Measurements from ENCODE around the gene SCT. TPM values are rescaled to one million over a fixed set of nuclear protein-coding genes. Genes with fewer than 3 reads are reported as not detected.

Gene SCT
- total RNA-seq, 1 experiment from 2014 or later = not detected

DNA sequence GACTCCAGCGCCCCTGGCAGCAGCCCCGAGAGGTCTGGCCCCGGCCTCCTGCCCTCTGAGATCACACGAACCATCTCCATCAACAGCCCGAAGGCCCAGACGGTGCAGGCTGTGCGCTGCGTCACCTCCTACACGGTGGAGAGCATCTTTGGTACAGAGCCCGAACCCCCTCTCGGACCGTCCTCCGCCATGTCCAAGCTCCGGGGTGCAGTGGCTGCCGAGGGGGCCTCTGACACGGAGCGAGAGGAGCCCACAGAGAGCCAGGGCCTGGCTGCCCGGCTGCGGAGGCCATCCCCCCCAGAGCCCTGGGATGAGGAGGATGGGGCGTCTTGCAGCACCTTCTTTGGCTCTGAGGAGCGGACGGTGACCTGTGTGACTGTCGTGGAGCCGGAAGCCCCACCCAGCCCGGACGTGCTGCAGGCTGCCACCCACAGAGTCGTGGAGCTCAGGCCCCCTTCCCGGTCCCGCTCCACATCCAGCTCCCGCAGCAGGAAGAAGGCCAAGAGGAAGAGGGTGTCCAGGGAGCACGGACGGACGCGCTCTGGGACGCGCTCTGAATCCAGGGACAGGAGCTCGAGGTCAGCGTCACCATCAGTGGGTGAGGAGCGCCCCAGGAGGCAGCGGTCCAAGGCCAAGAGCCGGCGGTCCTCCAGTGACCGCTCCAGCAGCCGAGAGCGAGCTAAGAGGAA lies 18.9 kb downstream of the SCT start:
- H3K36me3 ChIP-seq (ENCODE audit: control insufficient read depth, insufficient read depth, low read length) = peaks cover 18% of the 10 kb centered on the region
- no peaks in the 10 kb centered on the region for H3K4me1 Mint-ChIP-seq (ENCODE audit: low read depth, unreplicated experiment)
- intact Hi-C loops (cut with micrococcal nuclease; ENCODE audit: unreplicated experiment) = no loop called here
- DNase-seq = no peak
- CTCF ChIA-PET = no interaction called here
- no peaks in the 10 kb centered on the region for H3K9me3 ChIP-seq
- no peaks in the 10 kb centered on the region for H3K27me3 ChIP-seq (replicated peaks; ENCODE audit: control insufficient read depth, insufficient read depth, low read length)
- BruUV-seq (replicated peaks) = no TSS peak
- TF ChIP-seq, protein P1, sequence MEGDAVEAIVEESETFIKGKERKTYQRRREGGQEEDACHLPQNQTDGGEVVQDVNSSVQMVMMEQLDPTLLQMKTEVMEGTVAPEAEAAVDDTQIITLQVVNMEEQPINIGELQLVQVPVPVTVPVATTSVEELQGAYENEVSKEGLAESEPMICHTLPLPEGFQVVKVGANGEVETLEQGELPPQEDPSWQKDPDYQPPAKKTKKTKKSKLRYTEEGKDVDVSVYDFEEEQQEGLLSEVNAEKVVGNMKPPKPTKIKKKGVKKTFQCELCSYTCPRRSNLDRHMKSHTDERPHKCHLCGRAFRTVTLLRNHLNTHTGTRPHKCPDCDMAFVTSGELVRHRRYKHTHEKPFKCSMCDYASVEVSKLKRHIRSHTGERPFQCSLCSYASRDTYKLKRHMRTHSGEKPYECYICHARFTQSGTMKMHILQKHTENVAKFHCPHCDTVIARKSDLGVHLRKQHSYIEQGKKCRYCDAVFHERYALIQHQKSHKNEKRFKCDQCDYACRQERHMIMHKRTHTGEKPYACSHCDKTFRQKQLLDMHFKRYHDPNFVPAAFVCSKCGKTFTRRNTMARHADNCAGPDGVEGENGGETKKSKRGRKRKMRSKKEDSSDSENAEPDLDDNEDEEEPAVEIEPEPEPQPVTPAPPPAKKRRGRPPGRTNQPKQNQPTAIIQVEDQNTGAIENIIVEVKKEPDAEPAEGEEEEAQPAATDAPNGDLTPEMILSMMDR (IDR thresholded peaks at IDR 0.05; ENCODE audit: insufficient read depth in 1 of 2, low read depth in 1 of 2, low read length in 1 of 2, severe bottlenecking in 1 of 2, unreplicated experiment in 1 of 2) = no peak
- H3K27me3 Mint-ChIP-seq (ENCODE audit: insufficient read depth, unreplicated experiment) = no peaks in the 10 kb centered on the region
- no peak overlapping the region for H3K4me3 Mint-ChIP-seq (ENCODE audit: unreplicated experiment)
- H3K9me3 Mint-ChIP-seq (ENCODE audit: unreplicated experiment) = no peaks in the 10 kb centered on the region
- H3K4me3 ChIP-seq (ENCODE audit: low read depth, low read length) = no peak overlapping the region
- peaks cover under 1% of the 10 kb centered on the region; the same call in 1 of the 2 replicates for H3K4me1 ChIP-seq
- POLR2A ChIA-PET = interaction anchor here (0.6 kb wide), 1 partner anchor 17 kb away, joined by 3 read pairs; no protein-coding TSS in a partner anchor
- H3K36me3 Mint-ChIP-seq (ENCODE audit: insufficient read depth, unreplicated experiment) = peaks cover 94% of the 10 kb centered on the region
- peak overlapping the region; percentile 69 for H3K27ac Mint-ChIP-seq (ENCODE audit: unreplicated experiment)

DNA sequence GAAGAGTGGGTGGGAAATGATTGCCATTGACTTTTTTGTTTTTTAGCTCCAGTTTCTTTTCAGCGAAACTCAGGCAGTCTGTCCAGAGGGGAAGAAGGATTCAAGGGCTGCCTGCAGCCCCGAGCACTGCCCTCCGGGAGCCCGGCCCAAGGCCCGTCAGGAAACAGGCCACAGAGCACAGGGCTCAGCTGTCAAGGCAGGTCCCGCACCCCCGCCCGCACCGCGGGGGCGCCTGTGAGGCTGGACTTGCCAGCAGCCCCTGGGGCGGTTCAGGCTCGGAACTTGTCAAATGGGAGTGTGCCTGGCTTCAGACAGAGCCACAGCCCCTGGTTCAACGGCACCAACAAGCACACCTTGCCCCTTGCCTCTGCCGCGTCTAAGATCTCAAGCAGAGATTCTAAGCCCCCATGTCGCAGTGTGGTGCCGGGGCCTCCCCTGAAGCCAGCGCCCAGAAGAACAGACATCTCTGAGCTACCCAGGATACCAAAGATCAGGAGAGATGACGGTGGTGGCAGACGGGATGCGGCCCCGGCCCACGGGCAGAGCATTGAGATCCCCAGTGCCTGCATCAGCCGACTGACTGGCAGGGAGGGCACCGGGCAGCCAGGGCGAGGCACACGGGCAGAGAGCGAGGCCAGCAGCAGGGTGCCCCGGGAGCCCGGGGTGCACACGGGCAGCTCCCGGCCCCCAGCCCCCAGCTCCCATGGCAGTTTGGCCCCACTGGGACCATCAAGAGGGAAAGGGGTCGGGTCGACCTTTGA lies 19.8 kb downstream of the SCT start:
- Histone ChIP-seq H3K36me3 (ENCODE audit: control insufficient read depth, insufficient read depth, low read length) (peaks cover 16% of the 10 kb centered on the region), H3K4me3 (ENCODE audit: low read depth, low read length) (no peak overlapping the region), H3K4me1 (no peaks in the 10 kb centered on the region), H3K27me3 (replicated peaks; ENCODE audit: control insufficient read depth, insufficient read depth, low read length) (no peaks in the 10 kb centered on the region), H3K9me3 (no peaks in the 10 kb centered on the region)
- DNase-seq = no peak
- BruUV-seq (replicated peaks) = no TSS peak
- Mint-ChIP-seq H3K27ac (ENCODE audit: unreplicated experiment) (no peak overlapping the region), H3K27me3 (ENCODE audit: insufficient read depth, unreplicated experiment) (no peaks in the 10 kb centered on the region), H3K9me3 (ENCODE audit: unreplicated experiment) (no peaks in the 10 kb centered on the region), H3K36me3 (ENCODE audit: insufficient read depth, unreplicated experiment) (peaks cover 92% of the 10 kb centered on the region), H3K4me3 (ENCODE audit: unreplicated experiment) (no peak overlapping the region), H3K4me1 (ENCODE audit: low read depth, unreplicated experiment) (no peaks in the 10 kb centered on the region)
- TF ChIP-seq, protein P1 (IDR thresholded peaks at IDR 0.05; ENCODE audit: insufficient read depth in 1 of 2, low read depth in 1 of 2, low read length in 1 of 2, severe bottlenecking in 1 of 2, unreplicated experiment in 1 of 2) = no peak
- POLR2A ChIA-PET = no interaction called here
- CTCF ChIA-PET = no interaction called here
- intact Hi-C loops (cut with micrococcal nuclease; ENCODE audit: unreplicated experiment) = no loop called here

- Mint-ChIP-seq H3K27me3 (ENCODE audit: insufficient read depth, unreplicated experiment) (no peaks in the 10 kb centered on the region), H3K4me3 (ENCODE audit: unreplicated experiment) (no peak overlapping the region), H3K36me3 (ENCODE audit: insufficient read depth, unreplicated experiment) (peaks cover 92% of the 10 kb centered on the region), H3K4me1 (ENCODE audit: low read depth, unreplicated experiment) (no peaks in the 10 kb centered on the region), H3K9me3 (ENCODE audit: unreplicated experiment) (no peaks in the 10 kb centered on the region), H3K27ac (ENCODE audit: unreplicated experiment) (no peak overlapping the region)
- no TSS peak for BruUV-seq (replicated peaks)
- Histone ChIP-seq H3K9me3 (no peaks in the 10 kb centered on the region), H3K36me3 (ENCODE audit: control insufficient read depth, insufficient read depth, low read length) (peaks cover 16% of the 10 kb centered on the region), H3K27me3 (replicated peaks; ENCODE audit: control insufficient read depth, insufficient read depth, low read length) (no peaks in the 10 kb centered on the region), H3K4me1 (no peaks in the 10 kb centered on the region), H3K4me3 (ENCODE audit: low read depth, low read length) (no peak overlapping the region)
- intact Hi-C loops (cut with micrococcal nuclease; ENCODE audit: unreplicated experiment) = no loop called here
- TF ChIP-seq, protein P1 (IDR thresholded peaks at IDR 0.05; ENCODE audit: insufficient read depth in 1 of 2, low read depth in 1 of 2, low read length in 1 of 2, severe bottlenecking in 1 of 2, unreplicated experiment in 1 of 2) = no peak
- CTCF ChIA-PET = no interaction called here
- POLR2A ChIA-PET = no interaction called here
- no peak for DNase-seq
Observed at GRCh38 chr11:606245-606644, 20.7 kb downstream of the SCT start.
